ENCODE results near the gene PLS3. TPM values are rescaled to one million over a fixed set of nuclear protein-coding genes. Genes with fewer than 3 reads are reported as not detected.
"Not testable (repeated sequence)": the region's sequence is repeated elsewhere in the genome, so short reads cannot be mapped to it uniquely, and the experiment has no call there.

The PLS3 gene
- total RNA-seq, 4 donors from 2014 or later = 129 to 202 (median 171) TPM

DNA sequence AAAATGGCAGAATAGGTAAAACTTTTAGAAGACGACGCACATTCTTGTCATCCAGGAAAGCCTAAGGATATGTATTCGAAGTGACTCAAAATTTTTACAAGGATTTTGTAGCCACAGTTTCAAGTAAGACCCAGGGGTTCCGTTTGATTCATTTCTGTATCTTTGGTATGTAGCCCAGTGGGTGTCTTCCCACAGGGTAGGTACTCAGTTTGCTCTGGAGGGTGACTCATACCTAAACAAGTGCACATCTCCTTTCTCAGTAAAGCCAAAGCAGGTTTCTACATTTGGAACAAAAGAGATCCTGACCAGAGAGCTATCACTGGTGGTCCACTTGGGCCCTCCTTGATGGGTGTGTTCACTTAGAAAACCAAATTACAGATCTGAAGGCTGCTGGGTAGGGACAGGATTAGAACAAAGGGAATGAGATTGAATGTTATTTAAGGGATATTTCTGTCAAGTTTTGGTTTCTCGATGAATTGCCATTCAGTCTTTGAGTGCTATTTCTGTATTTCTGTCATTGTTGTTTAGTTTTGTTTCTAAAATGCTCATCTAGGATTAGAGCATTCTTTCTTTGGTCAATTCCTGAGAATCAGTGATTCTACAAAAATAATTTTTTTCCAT lies 56.1 kb downstream of the PLS3 start:
- no peak overlapping the region for H3K4me3 ChIP-seq (ENCODE audit: low read depth, poor library complexity, severe bottlenecking)
- WGBS, 2 donors = 51 to 66% methylated on average over 5 of the region's 5 CpGs
- no peak for TF ChIP-seq POLR2A (IDR thresholded peaks at IDR 0.05)
- DNase-seq (ENCODE audit: low spot score in 2 of 2) = no peak
- intact Hi-C loops (cut with DNase I; ENCODE audit: low total_unique reads) = no loop called here

DNA sequence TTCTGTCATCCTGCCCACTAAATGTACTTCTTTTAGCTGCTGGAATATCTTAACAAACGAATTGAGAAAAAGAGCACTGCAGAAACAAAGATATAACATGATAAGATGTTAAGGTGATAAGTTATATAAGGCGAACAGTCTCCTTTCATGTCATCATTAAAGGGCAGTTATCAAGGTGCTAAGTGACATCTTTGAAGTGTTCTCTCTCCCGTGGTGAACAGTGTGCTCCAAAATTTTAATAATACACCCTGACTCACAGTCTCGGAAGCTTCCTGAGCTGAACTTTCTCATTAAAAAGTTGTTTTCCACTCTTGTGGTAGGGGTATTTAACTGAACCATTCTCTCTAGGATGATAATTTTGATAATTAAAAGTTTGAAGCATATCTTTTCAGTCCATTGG lies 61.6 kb downstream of the PLS3 start:
- intact Hi-C loops (cut with DNase I; ENCODE audit: low total_unique reads) = no loop called here
- H3K4me3 ChIP-seq (ENCODE audit: low read depth, poor library complexity, severe bottlenecking) = no peak overlapping the region
- no peak for DNase-seq (ENCODE audit: low spot score in 2 of 2)
- TF ChIP-seq, protein P1, sequence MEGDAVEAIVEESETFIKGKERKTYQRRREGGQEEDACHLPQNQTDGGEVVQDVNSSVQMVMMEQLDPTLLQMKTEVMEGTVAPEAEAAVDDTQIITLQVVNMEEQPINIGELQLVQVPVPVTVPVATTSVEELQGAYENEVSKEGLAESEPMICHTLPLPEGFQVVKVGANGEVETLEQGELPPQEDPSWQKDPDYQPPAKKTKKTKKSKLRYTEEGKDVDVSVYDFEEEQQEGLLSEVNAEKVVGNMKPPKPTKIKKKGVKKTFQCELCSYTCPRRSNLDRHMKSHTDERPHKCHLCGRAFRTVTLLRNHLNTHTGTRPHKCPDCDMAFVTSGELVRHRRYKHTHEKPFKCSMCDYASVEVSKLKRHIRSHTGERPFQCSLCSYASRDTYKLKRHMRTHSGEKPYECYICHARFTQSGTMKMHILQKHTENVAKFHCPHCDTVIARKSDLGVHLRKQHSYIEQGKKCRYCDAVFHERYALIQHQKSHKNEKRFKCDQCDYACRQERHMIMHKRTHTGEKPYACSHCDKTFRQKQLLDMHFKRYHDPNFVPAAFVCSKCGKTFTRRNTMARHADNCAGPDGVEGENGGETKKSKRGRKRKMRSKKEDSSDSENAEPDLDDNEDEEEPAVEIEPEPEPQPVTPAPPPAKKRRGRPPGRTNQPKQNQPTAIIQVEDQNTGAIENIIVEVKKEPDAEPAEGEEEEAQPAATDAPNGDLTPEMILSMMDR (IDR thresholded peaks at IDR 0.05) = no peak
- TF ChIP-seq POLR2A (IDR thresholded peaks at IDR 0.05) = no peak
- 52 to 63% methylated on average over 4 of the region's 4 CpGs for WGBS, 2 donors

GRCh38 chrX:115624916-115625315 lies 63.9 kb downstream of the PLS3 start:
- 54 to 60% methylated on average over 1 of the region's 1 CpG for WGBS, 2 donors
- TF ChIP-seq, protein P1 (IDR thresholded peaks at IDR 0.05) = no peak
- no peak for TF ChIP-seq POLR2A (IDR thresholded peaks at IDR 0.05)
- no peak overlapping the region for H3K4me3 ChIP-seq (ENCODE audit: low read depth, poor library complexity, severe bottlenecking)
- no peak for DNase-seq (ENCODE audit: low spot score in 2 of 2)
- intact Hi-C loops (cut with DNase I; ENCODE audit: low total_unique reads) = no loop called here

GRCh38 chrX:115625572-115626301 lies 64.8 kb downstream of the PLS3 start:
- TF ChIP-seq POLR2A (IDR thresholded peaks at IDR 0.05) = no peak
- TF ChIP-seq, protein P1 (IDR thresholded peaks at IDR 0.05) = no peak
- 28 to 34% methylated on average over 6 of the region's 6 CpGs for WGBS, 2 donors
- DNase-seq (ENCODE audit: low spot score in 2 of 2) = no peak
- no peak overlapping the region for H3K4me3 ChIP-seq (ENCODE audit: low read depth, poor library complexity, severe bottlenecking)
- intact Hi-C loops (cut with DNase I; ENCODE audit: low total_unique reads) = no loop called here

GRCh38 chrX:115630204-115630603 lies 69.2 kb downstream of the PLS3 start:
- DNase-seq (ENCODE audit: low spot score in 2 of 2) = no peak
- intact Hi-C loops (cut with DNase I; ENCODE audit: low total_unique reads) = no loop called here

GRCh38 chrX:115632455-115632854 lies 71.5 kb downstream of the PLS3 start:
- TF ChIP-seq, protein P1 (IDR thresholded peaks at IDR 0.05) = no peak
- TF ChIP-seq POLR2A (IDR thresholded peaks at IDR 0.05) = no peak
- no peak for DNase-seq (ENCODE audit: low spot score in 2 of 2)
- no peak overlapping the region for H3K4me3 ChIP-seq (ENCODE audit: low read depth, poor library complexity, severe bottlenecking)
- intact Hi-C loops (cut with DNase I; ENCODE audit: low total_unique reads) = no loop called here
- 84 to 85% methylated on average over 3 of the region's 3 CpGs for WGBS, 2 donors

More at GRCh38 chrX:115630204-115630603, 69.2 kb downstream of the PLS3 start:
- no peak for TF ChIP-seq POLR2A (IDR thresholded peaks at IDR 0.05)
- TF ChIP-seq, protein P1 (IDR thresholded peaks at IDR 0.05) = no peak
- WGBS, 2 donors = 58 to 62% methylated on average over 2 of the region's 2 CpGs
- H3K4me3 ChIP-seq (ENCODE audit: low read depth, poor library complexity, severe bottlenecking) = no peak overlapping the region

GRCh38 chrX:115633397-115633796 lies 72.4 kb downstream of the PLS3 start:
- WGBS, 2 donors = 94 to 98% methylated on average over 5 of the region's 5 CpGs
- DNase-seq (ENCODE audit: low spot score in 2 of 2); H3K4me3 ChIP-seq (ENCODE audit: low read depth, poor library complexity, severe bottlenecking); intact Hi-C loops (cut with DNase I; ENCODE audit: low total_unique reads): not testable (repeated sequence)

Data from lower leg skin (tissue), 4 donors.